ENCODE measurements around the gene UTP14C.
"Not testable (repeated sequence)": the region's sequence is repeated elsewhere in the genome, so short reads cannot be mapped to it uniquely, and the experiment has no call there.

The UTP14C gene

DNA sequence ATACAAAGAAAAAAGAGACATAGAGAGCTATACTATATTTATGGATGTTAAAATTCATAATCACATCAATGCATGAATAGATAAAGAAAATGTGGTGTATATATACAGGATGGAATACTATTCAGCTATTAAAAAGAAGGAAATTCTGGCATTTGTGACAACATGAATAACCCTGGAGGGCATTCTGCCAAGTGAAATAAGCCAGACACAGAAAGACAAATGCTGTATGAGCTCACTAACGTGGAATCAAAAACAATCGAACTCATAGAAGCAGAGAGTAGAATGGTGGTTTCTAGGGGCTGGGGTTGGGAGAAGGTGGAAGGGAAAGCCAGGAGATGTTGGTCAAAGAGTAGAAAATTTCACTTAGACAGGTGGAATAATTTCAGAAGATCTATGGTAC lies 24.0 kb downstream of the UTP14C start:
- H3K4me3 ChIP-seq (ENCODE audit: low read depth, low read length), result no peak overlapping the region
- H3K4me2 ChIP-seq (ENCODE audit: low read length), result no peak overlapping the region
- H3K27me3 ChIP-seq (ENCODE audit: control insufficient read depth, insufficient read depth, low read length), result no peaks in the 10 kb centered on the region
- H3K36me3 ChIP-seq (ENCODE audit: control insufficient read depth, insufficient read depth, low read length), result no peaks in the 10 kb centered on the region
- no peaks in the 10 kb centered on the region for H3K9me3 ChIP-seq (ENCODE audit: control insufficient read depth, low read length)
- H3K27ac ChIP-seq, result no peak overlapping the region
- no peaks in the 10 kb centered on the region for H3K79me2 ChIP-seq
- H3K4me1 ChIP-seq, result no peaks in the 10 kb centered on the region
- H3K9ac ChIP-seq, result no peak overlapping the region
- no peak overlapping the region for H2AFZ ChIP-seq
- TF ChIP-seq, protein P1, sequence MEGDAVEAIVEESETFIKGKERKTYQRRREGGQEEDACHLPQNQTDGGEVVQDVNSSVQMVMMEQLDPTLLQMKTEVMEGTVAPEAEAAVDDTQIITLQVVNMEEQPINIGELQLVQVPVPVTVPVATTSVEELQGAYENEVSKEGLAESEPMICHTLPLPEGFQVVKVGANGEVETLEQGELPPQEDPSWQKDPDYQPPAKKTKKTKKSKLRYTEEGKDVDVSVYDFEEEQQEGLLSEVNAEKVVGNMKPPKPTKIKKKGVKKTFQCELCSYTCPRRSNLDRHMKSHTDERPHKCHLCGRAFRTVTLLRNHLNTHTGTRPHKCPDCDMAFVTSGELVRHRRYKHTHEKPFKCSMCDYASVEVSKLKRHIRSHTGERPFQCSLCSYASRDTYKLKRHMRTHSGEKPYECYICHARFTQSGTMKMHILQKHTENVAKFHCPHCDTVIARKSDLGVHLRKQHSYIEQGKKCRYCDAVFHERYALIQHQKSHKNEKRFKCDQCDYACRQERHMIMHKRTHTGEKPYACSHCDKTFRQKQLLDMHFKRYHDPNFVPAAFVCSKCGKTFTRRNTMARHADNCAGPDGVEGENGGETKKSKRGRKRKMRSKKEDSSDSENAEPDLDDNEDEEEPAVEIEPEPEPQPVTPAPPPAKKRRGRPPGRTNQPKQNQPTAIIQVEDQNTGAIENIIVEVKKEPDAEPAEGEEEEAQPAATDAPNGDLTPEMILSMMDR (IDR thresholded peaks at IDR 0.05), result no peak

DNA sequence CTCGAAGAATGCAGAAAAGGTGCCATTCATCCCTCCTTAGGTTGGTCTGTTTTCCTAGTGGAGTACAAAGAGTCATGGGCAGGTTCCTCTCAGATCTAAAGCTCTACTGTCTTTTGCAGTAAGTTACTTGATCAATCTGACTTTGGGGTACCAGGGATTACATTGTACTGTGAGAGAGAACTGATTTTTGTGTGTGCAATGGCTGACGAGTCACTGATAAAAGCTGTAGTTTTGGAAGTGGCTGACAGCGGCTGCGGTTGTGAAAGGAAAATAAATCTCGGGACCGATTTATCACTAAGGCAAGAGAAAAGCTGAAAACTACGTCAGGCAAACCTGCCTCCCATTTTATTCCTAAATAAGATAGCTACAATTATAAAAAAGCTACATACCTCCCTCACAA lies 26.9 kb downstream of the UTP14C start:
- Histone ChIP-seq H3K79me2 (no peaks in the 10 kb centered on the region), H3K9me3 (ENCODE audit: control insufficient read depth, low read length) (no peaks in the 10 kb centered on the region), H3K4me3 (ENCODE audit: low read depth, low read length) (no peak overlapping the region), H3K4me1 (no peaks in the 10 kb centered on the region), H3K27ac (no peak overlapping the region), H3K4me2 (ENCODE audit: low read length) (no peak overlapping the region), H3K9ac (no peak overlapping the region), H3K36me3 (ENCODE audit: control insufficient read depth, insufficient read depth, low read length) (no peaks in the 10 kb centered on the region), H2AFZ (no peak overlapping the region), H3K27me3 (ENCODE audit: control insufficient read depth, insufficient read depth, low read length) (no peaks in the 10 kb centered on the region)
- TF ChIP-seq, protein P1 (IDR thresholded peaks at IDR 0.05), result no peak

DNA sequence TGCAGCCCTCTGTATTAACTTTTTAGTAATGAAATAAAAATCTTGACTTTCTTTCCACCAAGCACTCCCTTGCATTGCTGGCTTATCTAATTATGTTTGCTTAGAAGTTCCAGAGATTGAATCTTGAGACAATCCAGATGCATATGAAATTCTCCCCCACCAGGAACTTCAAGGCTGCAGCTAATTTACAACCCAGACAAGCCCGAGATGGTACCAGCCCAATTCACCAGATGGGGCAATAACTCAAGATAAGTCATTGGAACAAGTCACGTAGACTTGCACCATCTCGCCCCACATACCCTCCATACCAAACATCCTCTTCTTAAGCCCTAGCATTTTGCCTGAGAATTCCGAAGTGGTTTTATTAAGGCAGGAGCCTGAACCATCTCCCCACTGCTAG lies 29.0 kb downstream of the UTP14C start:
- Histone ChIP-seq H3K27me3 (ENCODE audit: control insufficient read depth, insufficient read depth, low read length) (no peaks in the 10 kb centered on the region), H3K4me2 (ENCODE audit: low read length) (no peak overlapping the region), H3K4me3 (ENCODE audit: low read depth, low read length) (no peak overlapping the region), H3K9me3 (ENCODE audit: control insufficient read depth, low read length) (no peaks in the 10 kb centered on the region), H2AFZ (no peak overlapping the region), H3K27ac (no peak overlapping the region), H3K79me2 (no peaks in the 10 kb centered on the region), H3K4me1 (no peaks in the 10 kb centered on the region), H3K9ac (no peak overlapping the region), H3K36me3 (ENCODE audit: control insufficient read depth, insufficient read depth, low read length) (no peaks in the 10 kb centered on the region)
- TF ChIP-seq, protein P1 (IDR thresholded peaks at IDR 0.05), result no peak

DNA sequence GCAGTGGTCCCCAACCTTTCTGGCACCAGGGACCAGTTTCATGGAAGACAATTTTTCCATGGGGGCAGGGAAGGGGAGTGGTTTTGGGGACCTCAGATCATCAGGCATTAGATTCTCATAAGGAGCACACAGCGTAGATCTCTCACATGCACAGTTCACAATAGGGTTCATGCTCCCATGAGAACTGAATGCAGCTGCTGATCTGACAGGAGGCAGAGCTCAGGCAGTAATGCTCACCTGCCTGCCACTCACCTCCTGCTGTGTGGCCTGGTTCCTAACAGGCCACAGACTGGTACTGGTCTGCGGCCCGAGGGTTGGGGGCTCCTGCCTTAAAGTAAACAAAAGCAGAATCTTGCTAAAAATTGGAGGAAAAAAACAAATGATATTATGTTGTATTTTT lies 36.6 kb downstream of the UTP14C start:
- H2AFZ ChIP-seq; H3K4me3 ChIP-seq (ENCODE audit: low read depth, low read length); H3K36me3 ChIP-seq (ENCODE audit: control insufficient read depth, insufficient read depth, low read length); H3K79me2 ChIP-seq; H3K4me2 ChIP-seq (ENCODE audit: low read length); H3K4me1 ChIP-seq; H3K9me3 ChIP-seq (ENCODE audit: control insufficient read depth, low read length); H3K27me3 ChIP-seq (ENCODE audit: control insufficient read depth, insufficient read depth, low read length); H3K9ac ChIP-seq; H3K27ac ChIP-seq: not testable (repeated sequence)

DNA sequence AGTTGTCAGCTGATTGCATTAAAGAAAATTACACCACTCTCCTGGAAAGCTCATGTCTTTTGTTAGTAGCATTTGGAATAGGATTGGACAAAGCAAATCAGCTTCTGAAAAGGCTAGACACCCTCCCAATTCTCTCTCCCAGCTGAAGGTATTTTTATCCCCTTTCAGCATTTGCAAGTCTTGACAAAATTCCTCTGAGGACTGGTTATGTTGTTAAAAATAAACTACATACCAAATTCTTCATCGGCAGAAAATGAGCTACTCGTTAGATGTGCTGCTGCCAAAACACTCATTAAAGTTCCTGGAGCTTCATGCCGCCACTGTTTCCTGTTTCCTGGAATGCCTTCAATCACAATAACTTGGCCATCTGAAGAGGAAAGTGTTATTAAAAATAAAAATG lies 37.1 kb downstream of the UTP14C start:
- no peaks in the 10 kb centered on the region for H3K4me1 ChIP-seq
- no peaks in the 10 kb centered on the region for H3K9me3 ChIP-seq (ENCODE audit: control insufficient read depth, low read length)
- no peak overlapping the region for H3K4me2 ChIP-seq (ENCODE audit: low read length)
- H3K27ac ChIP-seq, result no peak overlapping the region
- H3K9ac ChIP-seq, result no peak overlapping the region
- no peak overlapping the region for H2AFZ ChIP-seq
- H3K4me3 ChIP-seq (ENCODE audit: low read depth, low read length), result no peak overlapping the region
- H3K36me3 ChIP-seq (ENCODE audit: control insufficient read depth, insufficient read depth, low read length), result no peaks in the 10 kb centered on the region
- no peaks in the 10 kb centered on the region for H3K79me2 ChIP-seq
- H3K27me3 ChIP-seq (ENCODE audit: control insufficient read depth, insufficient read depth, low read length), result no peaks in the 10 kb centered on the region
- TF ChIP-seq, protein P1 (IDR thresholded peaks at IDR 0.05), result no peak

Measured in parathyroid adenoma (tissue), 2 donors.